ENCODE results near the gene CTRL. TPM values are rescaled to one million over a fixed set of nuclear protein-coding genes. Genes with fewer than 3 reads are reported as not detected.

CTRL gene
- total RNA-seq, 1 donor from 2014 or later: 1.2 TPM

DNA sequence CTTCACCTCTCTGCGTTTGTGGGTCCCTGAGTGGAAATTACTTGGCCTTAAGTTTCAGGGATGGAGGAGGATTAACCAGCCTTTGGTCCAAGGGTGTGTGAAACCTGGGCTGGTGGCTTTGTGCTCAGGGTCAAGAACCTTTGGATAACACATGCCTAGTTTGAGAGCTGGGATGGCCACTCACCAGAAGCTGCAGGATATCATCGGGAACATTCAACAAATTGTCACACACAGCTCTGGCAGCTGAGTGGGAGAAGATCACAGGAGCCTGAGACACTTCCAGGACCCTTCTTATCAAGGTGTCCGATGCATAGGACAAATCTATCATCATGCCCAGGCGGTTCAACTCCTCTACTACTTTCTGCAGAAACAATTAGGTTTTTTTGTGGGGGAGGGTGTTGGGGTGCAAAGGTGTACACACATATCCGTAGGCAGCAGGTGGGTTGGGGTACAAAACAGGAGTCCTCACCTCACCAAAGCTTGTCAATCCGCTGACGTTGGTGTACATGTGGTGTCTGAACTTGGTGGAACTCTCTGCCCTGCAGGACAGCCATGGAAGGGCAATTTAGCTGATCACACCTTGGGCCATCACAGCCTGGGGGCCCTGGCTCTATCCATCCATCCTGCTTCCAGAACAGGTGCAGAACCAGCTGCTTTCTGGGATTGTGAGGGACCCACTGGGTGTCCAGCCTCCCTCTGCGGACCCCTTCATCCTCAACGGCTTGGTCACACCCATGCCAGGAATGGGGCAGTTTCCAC lies 46.0 kb upstream of the CTRL start:
- Histone ChIP-seq H3K4me1 (ENCODE audit: insufficient read depth, low read length) (no peaks in the 10 kb centered on the region), H3K27ac (ENCODE audit: low read depth, low read length) (no peak overlapping the region), H3K4me2 (ENCODE audit: low read length) (no peak overlapping the region), H3K27me3 (ENCODE audit: insufficient read depth, low read length) (peaks cover 16% of the 10 kb centered on the region), H3K79me2 (ENCODE audit: insufficient read depth, low read length) (no peaks in the 10 kb centered on the region), H3K9me3 (ENCODE audit: insufficient read depth, low read depth, low read length) (no peaks in the 10 kb centered on the region), H3K4me3 (ENCODE audit: insufficient read depth, low read depth, low read length) (no peak overlapping the region), H4K20me1 (ENCODE audit: insufficient read depth, low read length) (no peaks in the 10 kb centered on the region), H3K36me3 (ENCODE audit: insufficient read depth, low read length) (no peaks in the 10 kb centered on the region), H3K9ac (ENCODE audit: low read length) (no peak overlapping the region), H2AFZ (ENCODE audit: low read depth, low read length) (no peak overlapping the region)
- no peaks in the 10 kb centered on the region for H3K9me3 Mint-ChIP-seq (ENCODE audit: unreplicated experiment)
- H3K4me1 Mint-ChIP-seq (ENCODE audit: low read depth, unreplicated experiment): no peaks in the 10 kb centered on the region
- H3K36me3 Mint-ChIP-seq (ENCODE audit: low read depth, unreplicated experiment): no peaks in the 10 kb centered on the region
- peaks cover 28% of the 10 kb centered on the region for H3K27me3 Mint-ChIP-seq (ENCODE audit: low read depth, unreplicated experiment)
- TF ChIP-seq, protein P1, sequence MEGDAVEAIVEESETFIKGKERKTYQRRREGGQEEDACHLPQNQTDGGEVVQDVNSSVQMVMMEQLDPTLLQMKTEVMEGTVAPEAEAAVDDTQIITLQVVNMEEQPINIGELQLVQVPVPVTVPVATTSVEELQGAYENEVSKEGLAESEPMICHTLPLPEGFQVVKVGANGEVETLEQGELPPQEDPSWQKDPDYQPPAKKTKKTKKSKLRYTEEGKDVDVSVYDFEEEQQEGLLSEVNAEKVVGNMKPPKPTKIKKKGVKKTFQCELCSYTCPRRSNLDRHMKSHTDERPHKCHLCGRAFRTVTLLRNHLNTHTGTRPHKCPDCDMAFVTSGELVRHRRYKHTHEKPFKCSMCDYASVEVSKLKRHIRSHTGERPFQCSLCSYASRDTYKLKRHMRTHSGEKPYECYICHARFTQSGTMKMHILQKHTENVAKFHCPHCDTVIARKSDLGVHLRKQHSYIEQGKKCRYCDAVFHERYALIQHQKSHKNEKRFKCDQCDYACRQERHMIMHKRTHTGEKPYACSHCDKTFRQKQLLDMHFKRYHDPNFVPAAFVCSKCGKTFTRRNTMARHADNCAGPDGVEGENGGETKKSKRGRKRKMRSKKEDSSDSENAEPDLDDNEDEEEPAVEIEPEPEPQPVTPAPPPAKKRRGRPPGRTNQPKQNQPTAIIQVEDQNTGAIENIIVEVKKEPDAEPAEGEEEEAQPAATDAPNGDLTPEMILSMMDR (IDR thresholded peaks at IDR 0.05; ENCODE audit: insufficient read depth, low read depth, low read length): no peak
- TF ChIP-seq EZH2 (IDR thresholded peaks at IDR 0.05; ENCODE audit: insufficient read depth, low read length): no peak
- no peak overlapping the region for H3K4me3 Mint-ChIP-seq (ENCODE audit: unreplicated experiment)
- DNase-seq (ENCODE audit: low read depth) (no peak), FAIRE-seq (no peak)
- no peak overlapping the region for H3K27ac Mint-ChIP-seq (ENCODE audit: unreplicated experiment)

DNA sequence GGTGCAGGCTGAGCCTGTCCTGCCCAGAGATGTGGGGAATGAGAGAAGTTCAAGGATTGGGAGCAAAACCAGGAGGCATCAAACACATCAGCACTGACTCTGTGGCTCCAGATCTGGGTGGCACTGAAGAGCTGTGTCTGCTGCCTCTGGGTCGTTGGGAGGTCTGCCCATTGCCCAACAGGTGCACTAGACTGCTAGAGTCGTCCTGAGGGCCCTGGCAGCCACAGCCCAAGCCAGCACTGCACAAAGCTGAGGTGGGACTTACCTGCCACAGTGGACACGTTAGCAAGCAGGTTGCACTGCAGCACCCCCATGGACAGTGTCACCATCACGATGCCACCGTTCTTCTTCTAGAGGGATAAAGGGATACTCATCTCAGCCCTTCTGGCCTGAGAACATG lies 45.3 kb upstream of the CTRL start:
- Mint-ChIP-seq H3K27ac (ENCODE audit: unreplicated experiment) (no peak overlapping the region), H3K4me3 (ENCODE audit: unreplicated experiment) (no peak overlapping the region), H3K4me1 (ENCODE audit: low read depth, unreplicated experiment) (no peaks in the 10 kb centered on the region), H3K36me3 (ENCODE audit: low read depth, unreplicated experiment) (no peaks in the 10 kb centered on the region), H3K27me3 (ENCODE audit: low read depth, unreplicated experiment) (peaks cover 27% of the 10 kb centered on the region), H3K9me3 (ENCODE audit: unreplicated experiment) (no peaks in the 10 kb centered on the region)
- no peaks in the 10 kb centered on the region for H3K36me3 ChIP-seq (ENCODE audit: insufficient read depth, low read length)
- TF ChIP-seq, protein P1 (IDR thresholded peaks at IDR 0.05; ENCODE audit: insufficient read depth, low read depth, low read length): no peak
- TF ChIP-seq EZH2 (IDR thresholded peaks at IDR 0.05; ENCODE audit: insufficient read depth, low read length): no peak
- no peak overlapping the region for H3K4me3 ChIP-seq (ENCODE audit: insufficient read depth, low read depth, low read length)
- no peak for FAIRE-seq
- H3K27me3 ChIP-seq (ENCODE audit: insufficient read depth, low read length): peaks cover 16% of the 10 kb centered on the region
- no peak for DNase-seq (ENCODE audit: low read depth)
- H3K9me3 ChIP-seq (ENCODE audit: insufficient read depth, low read depth, low read length): no peaks in the 10 kb centered on the region
- H2AFZ ChIP-seq (ENCODE audit: low read depth, low read length): no peak overlapping the region
- H4K20me1 ChIP-seq (ENCODE audit: insufficient read depth, low read length): no peaks in the 10 kb centered on the region
- no peak overlapping the region for H3K9ac ChIP-seq (ENCODE audit: low read length)
- H3K27ac ChIP-seq (ENCODE audit: low read depth, low read length): no peak overlapping the region
- H3K4me2 ChIP-seq (ENCODE audit: low read length): no peak overlapping the region
- no peaks in the 10 kb centered on the region for H3K4me1 ChIP-seq (ENCODE audit: insufficient read depth, low read length)
- H3K79me2 ChIP-seq (ENCODE audit: insufficient read depth, low read length): no peaks in the 10 kb centered on the region

DNA sequence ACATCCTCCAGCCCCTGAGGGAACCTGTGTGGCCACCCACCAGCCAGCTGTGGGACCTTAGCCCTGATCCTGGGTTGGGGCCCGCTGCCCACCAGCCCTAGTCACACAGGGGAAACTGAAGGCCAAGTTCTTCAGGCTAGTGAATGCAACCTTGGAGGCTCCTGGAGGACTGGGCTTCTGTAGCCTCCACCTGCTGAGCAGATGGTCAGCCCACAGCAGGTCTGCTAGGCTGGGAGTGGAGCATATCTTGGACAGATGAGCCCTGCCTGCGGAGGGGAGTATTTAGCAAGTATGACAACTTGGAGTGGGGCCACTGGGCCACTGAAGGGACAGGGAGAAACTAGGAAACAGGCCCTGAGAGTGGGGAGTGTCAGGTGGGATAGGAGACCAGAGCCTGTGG lies 44.5 kb upstream of the CTRL start:
- FAIRE-seq (no peak), DNase-seq (ENCODE audit: low read depth) (no peak)
- peaks cover 16% of the 10 kb centered on the region for H3K27me3 ChIP-seq (ENCODE audit: insufficient read depth, low read length)
- H3K9me3 ChIP-seq (ENCODE audit: insufficient read depth, low read depth, low read length): no peaks in the 10 kb centered on the region
- H3K36me3 ChIP-seq (ENCODE audit: insufficient read depth, low read length): no peaks in the 10 kb centered on the region
- no peaks in the 10 kb centered on the region for H3K4me1 ChIP-seq (ENCODE audit: insufficient read depth, low read length)
- Mint-ChIP-seq H3K36me3 (ENCODE audit: low read depth, unreplicated experiment) (no peaks in the 10 kb centered on the region), H3K27ac (ENCODE audit: unreplicated experiment) (no peak overlapping the region), H3K4me3 (ENCODE audit: unreplicated experiment) (no peak overlapping the region), H3K9me3 (ENCODE audit: unreplicated experiment) (no peaks in the 10 kb centered on the region), H3K27me3 (ENCODE audit: low read depth, unreplicated experiment) (peaks cover 27% of the 10 kb centered on the region), H3K4me1 (ENCODE audit: low read depth, unreplicated experiment) (no peaks in the 10 kb centered on the region)
- no peaks in the 10 kb centered on the region for H3K79me2 ChIP-seq (ENCODE audit: insufficient read depth, low read length)
- H3K4me2 ChIP-seq (ENCODE audit: low read length): no peak overlapping the region
- H3K27ac ChIP-seq (ENCODE audit: low read depth, low read length): no peak overlapping the region
- H4K20me1 ChIP-seq (ENCODE audit: insufficient read depth, low read length): no peaks in the 10 kb centered on the region
- TF ChIP-seq EZH2 (IDR thresholded peaks at IDR 0.05; ENCODE audit: insufficient read depth, low read length): no peak
- TF ChIP-seq, protein P1 (IDR thresholded peaks at IDR 0.05; ENCODE audit: insufficient read depth, low read depth, low read length): no peak
- H3K4me3 ChIP-seq (ENCODE audit: insufficient read depth, low read depth, low read length): no peak overlapping the region
- no peak overlapping the region for H3K9ac ChIP-seq (ENCODE audit: low read length)
- H2AFZ ChIP-seq (ENCODE audit: low read depth, low read length): no peak overlapping the region

All from astrocyte (in vitro differentiated cells and primary cell).